OCI-LY1 (cell line): Measurements from ENCODE around the gene DDI2.

Experiments used
- H2AFZ ChIP-seq: fragments of 200-600 bp; sonication (generic), shearing (Covaris generic); 2 replicates; pipeline ENCODE4 v1.6.0; 2014; ENCODE audit warnings: antibody characterized with exemption, mild to moderate bottlenecking, low read length
- H3F3A ChIP-seq: fragments of 200-600 bp; sonication (generic), shearing (Covaris generic); 2 replicates; pipeline ENCODE4 v1.6.0; 2014; ENCODE audit warnings: mild to moderate bottlenecking, antibody characterized with exemption, low read length, moderate library complexity; ENCODE audit not compliant: insufficient read depth
- H3K27ac ChIP-seq: fragments of 200-600 bp; sonication (generic); 2 replicates; pipeline ENCODE4 v1.5.1; 2014; ENCODE audit warnings: low read length, mixed run types, mild to moderate bottlenecking, low read depth; ENCODE audit not compliant: poor library complexity, severe bottlenecking
- H3K27me3 ChIP-seq: fragments of 200-600 bp; sonication (generic); 2 replicates; pipeline ENCODE4 v1.6.0; 2014; ENCODE audit warnings: antibody characterized with exemption, mild to moderate bottlenecking, low read length, moderate library complexity; ENCODE audit not compliant: insufficient read depth
- H3K36me3 ChIP-seq: fragments of 200-600 bp; sonication (generic); 2 replicates; pipeline ENCODE4 v1.6.1; 2014; ENCODE audit warnings: mild to moderate bottlenecking, antibody characterized with exemption, low read length, moderate library complexity, mixed read lengths; ENCODE audit not compliant: insufficient read depth
- H3K4me1 ChIP-seq: fragments of 200-600 bp; sonication (generic); 2 replicates; pipeline ENCODE4 v1.5.1; 2014; ENCODE audit warnings: mild to moderate bottlenecking, low read length, moderate library complexity; ENCODE audit not compliant: insufficient read depth, severe bottlenecking
- H3K4me2 ChIP-seq: fragments of 200-600 bp; sonication (generic), shearing (Covaris generic); 2 replicates; pipeline ENCODE4 v1.6.1; 2014; ENCODE audit warnings: low read length
- H3K4me3 ChIP-seq: fragments of 200-600 bp; sonication (generic); 2 replicates; pipeline ENCODE4 v1.5.1; 2014; ENCODE audit warnings: low read length, low read depth, mild to moderate bottlenecking, mixed read lengths; ENCODE audit not compliant: poor library complexity, severe bottlenecking
- H3K79me2 ChIP-seq: fragments of 200-600 bp; shearing (Covaris generic); 2 replicates; pipeline ENCODE4 v1.6.1; 2016; ENCODE audit warnings: mixed run types, low read length, mixed read lengths; ENCODE audit not compliant: insufficient read depth
- H3K9ac ChIP-seq: fragments of 200-600 bp; sonication (generic), shearing (Covaris generic); 2 replicates; pipeline ENCODE4 v1.6.1; 2014; ENCODE audit warnings: mild to moderate bottlenecking, low read length, mixed read lengths
- H3K9me2 ChIP-seq: fragments of 200-600 bp; sonication (generic), shearing (Covaris generic); 2 replicates; pipeline ENCODE4 v1.6.1; 2014; ENCODE audit warnings: low read depth, mild to moderate bottlenecking, low read length, mixed read lengths
- H3K9me3 ChIP-seq: fragments of 200-600 bp; shearing (Covaris generic); 2 replicates; pipeline ENCODE4 v1.6.1; 2014; ENCODE audit warnings: low read length, mixed read lengths
- H4K20me1 ChIP-seq: fragments of 200-600 bp; sonication (generic), shearing (Covaris generic); 2 replicates; pipeline ENCODE4 v1.6.0; 2016; ENCODE audit warnings: mild to moderate bottlenecking, low read length; ENCODE audit not compliant: insufficient read depth
- CTCF ChIP-seq: fragments of 200-600 bp; sonication (generic), shearing (Covaris generic); IDR thresholded peaks from 2 replicates; pipeline ENCODE4 v1.5.1; 2017; ENCODE audit warnings: mild to moderate bottlenecking, antibody characterized with exemption, low read length, moderate library complexity, mixed read lengths
- EZH2 ChIP-seq: fragments of 200-600 bp; sonication (generic), shearing (Covaris generic); IDR thresholded peaks from 2 replicates; pipeline ENCODE4 v1.8.0; 2017; ENCODE audit warnings: borderline replicate concordance, mixed run types, mild to moderate bottlenecking, antibody characterized with exemption, low read length, moderate library complexity, mixed read lengths

The DDI2 gene

DNA sequence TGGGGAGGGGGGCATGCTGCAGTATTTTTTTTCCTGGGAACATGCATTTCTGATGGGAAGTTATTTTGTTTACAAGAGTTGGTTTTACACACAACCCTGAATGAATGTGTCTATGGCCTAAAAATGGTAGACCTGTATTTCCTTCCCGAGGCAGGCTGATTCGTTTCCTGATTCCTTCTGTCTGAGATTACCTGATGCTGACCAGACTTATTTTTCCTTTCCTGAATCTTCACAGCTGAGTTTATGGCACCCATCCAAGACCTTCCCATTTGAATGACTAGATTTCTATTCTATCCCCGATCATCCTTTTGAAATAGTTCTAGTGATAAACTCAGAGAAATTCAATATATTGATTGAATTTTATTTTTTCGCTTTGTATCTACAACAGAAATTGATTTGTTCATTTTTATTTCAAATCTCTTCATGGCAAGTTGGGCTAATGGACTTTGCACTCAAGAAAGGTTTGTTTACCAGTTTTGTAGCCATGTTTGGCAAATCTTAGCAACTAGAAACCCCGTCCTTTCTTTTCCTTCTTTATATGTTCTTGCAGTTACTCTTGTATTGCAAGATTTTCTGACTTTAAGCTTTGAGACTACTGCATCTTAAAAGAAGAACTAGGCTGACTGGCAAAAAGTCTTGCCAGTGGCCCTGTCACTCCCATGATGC, 51.0 kb downstream of the DDI2 start:
- TF ChIP-seq CTCF (no peak), EZH2 (no peak)

GRCh38 chr1:15669074-15669473, 51.8 kb downstream of the DDI2 start:
- Histone ChIP-seq H3K79me2 (no peaks in the 10 kb centered on the region), H3F3A (no peaks in the 10 kb centered on the region), H3K9ac (no peak overlapping the region), H2AFZ (no peak overlapping the region), H3K4me2 (no peak overlapping the region), H3K27ac (no peak overlapping the region), H3K9me3 (no peaks in the 10 kb centered on the region), H4K20me1 (no peaks in the 10 kb centered on the region), H3K9me2 (no peaks in the 10 kb centered on the region), H3K27me3 (no peaks in the 10 kb centered on the region), H3K4me3 (no peak overlapping the region), H3K4me1 (peaks cover 2% of the 10 kb centered on the region), H3K36me3 (no peaks in the 10 kb centered on the region)
- no peak for TF ChIP-seq EZH2
- no peak for TF ChIP-seq CTCF

More for the DNA sequence above, 51.0 kb downstream of the DDI2 start:
- no peaks in the 10 kb centered on the region for H3K27me3 ChIP-seq
- no peaks in the 10 kb centered on the region for H3K79me2 ChIP-seq
- no peak overlapping the region for H2AFZ ChIP-seq
- no peak overlapping the region for H3K27ac ChIP-seq
- no peaks in the 10 kb centered on the region for H3K9me3 ChIP-seq
- H3K4me1 ChIP-seq, result no peaks in the 10 kb centered on the region
- no peaks in the 10 kb centered on the region for H4K20me1 ChIP-seq
- H3K4me3 ChIP-seq, result no peak overlapping the region
- H3K36me3 ChIP-seq, result no peaks in the 10 kb centered on the region
- H3F3A ChIP-seq, result no peaks in the 10 kb centered on the region
- H3K9me2 ChIP-seq, result no peaks in the 10 kb centered on the region
- H3K4me2 ChIP-seq, result no peak overlapping the region
- no peak overlapping the region for H3K9ac ChIP-seq

DNA sequence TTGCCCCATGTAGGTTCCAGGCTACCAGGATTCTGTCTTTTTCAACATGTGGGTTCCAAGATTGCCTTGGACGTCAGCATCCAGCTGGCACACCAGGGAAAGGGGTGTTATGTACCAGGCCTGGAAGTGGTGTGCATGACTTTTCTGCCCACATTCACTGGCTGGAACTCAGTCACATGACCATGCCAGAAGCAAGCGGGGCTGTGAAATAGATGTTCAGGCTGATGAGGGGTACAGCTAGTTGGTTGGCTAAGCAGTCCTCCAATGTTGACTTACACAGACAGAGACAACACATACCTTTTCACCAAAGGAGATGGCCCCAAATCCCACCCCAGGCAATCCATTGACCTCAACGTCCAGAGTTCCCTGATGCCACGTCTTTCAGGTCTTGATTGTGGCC, 52.6 kb downstream of the DDI2 start:
- TF ChIP-seq EZH2 (no peak), CTCF (no peak)
- Histone ChIP-seq H3K4me1 (peaks cover 3% of the 10 kb centered on the region), H3K4me2 (no peak overlapping the region), H3K27ac (no peak overlapping the region), H3K36me3 (no peaks in the 10 kb centered on the region), H3K79me2 (no peaks in the 10 kb centered on the region), H3F3A (no peaks in the 10 kb centered on the region), H3K9ac (no peak overlapping the region), H3K27me3 (no peaks in the 10 kb centered on the region), H2AFZ (no peak overlapping the region), H4K20me1 (no peaks in the 10 kb centered on the region), H3K9me3 (no peaks in the 10 kb centered on the region), H3K4me3 (no peak overlapping the region), H3K9me2 (no peaks in the 10 kb centered on the region)
